ENCODE measurements around the gene KCNG4.
"Not testable (repeated sequence)": the region's sequence is repeated elsewhere in the genome, so short reads cannot be mapped to it uniquely, and the experiment has no call there.

Gene KCNG4

GRCh38 chr16:84234321-84235241 is 5.2 kb downstream of the KCNG4 start:
- no peak for DNase-seq

- no peak for DNase-seq
Observed at GRCh38 chr16:84233748-84234147, 6.1 kb downstream of the KCNG4 start.

DNA sequence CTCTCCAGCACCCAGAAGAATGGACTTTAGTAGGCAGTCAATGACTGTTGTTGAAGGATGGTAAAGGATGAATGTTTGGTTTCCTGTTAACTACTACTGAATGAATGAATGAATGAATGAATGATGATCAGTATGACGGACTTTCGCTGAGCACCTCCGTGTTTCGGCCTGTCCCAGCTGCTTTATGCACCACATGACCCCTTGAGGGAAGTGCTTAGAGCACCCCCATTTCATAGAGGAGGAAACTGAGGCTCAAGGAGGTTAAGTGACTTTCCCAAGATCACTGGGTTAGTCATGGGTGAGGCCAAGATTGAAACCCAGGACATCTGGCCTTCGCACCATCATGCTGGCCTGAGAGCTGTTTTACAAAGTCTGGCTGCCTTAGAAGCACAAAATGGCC is 6.8 kb downstream of the KCNG4 start:
- DNase-seq, result no peak

- DNase-seq, result no peak
Observed at GRCh38 chr16:84232060-84232459, 7.8 kb downstream of the KCNG4 start.

DNA sequence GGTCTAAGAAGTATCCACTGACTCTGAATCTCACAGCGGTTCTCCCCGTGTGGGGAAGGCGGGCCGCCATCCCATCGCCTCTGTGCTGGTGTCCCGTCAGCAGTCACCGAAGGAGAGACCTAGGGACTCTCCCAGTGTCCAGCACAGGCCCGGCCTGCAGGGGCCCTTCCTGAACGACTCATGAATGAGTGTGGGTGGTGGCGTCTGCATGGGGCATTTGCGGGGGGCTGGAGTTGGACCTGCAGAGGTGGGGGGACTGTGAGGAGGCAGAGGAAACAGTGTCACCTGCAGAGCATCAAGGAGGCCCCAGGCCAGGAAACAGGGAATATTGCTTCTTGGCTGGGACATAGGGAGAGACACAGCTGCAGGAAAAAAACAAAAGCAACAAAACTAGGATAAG is 10.3 kb downstream of the KCNG4 start:
- no peak for DNase-seq

GRCh38 chr16:84228256-84228838 is 11.5 kb downstream of the KCNG4 start:
- DNase-seq, result no peak

GRCh38 chr16:84227548-84227947 is 12.3 kb downstream of the KCNG4 start:
- DNase-seq, result no peak

DNA sequence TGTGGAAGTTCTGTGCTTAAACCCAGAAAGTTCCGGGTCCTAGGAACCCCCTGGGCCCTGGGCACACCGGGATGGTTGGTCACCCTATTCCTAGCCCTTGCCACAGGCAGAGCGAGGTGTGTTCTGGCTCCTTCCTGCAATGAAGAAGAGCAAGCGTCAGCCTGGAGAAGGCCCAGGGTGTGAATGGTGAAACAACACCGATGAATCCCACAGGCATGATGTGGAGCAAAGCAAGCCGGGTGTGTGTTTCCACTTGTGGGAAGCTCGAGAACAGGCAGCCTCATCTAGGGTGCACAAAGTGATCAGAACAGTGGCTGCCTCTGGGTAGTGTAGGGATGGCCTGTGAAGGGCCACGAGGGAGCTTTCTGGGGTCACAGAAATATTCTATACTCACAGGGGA is 13.8 kb downstream of the KCNG4 start:
- no peak for DNase-seq

GRCh38 chr16:84225571-84225970 is 14.2 kb downstream of the KCNG4 start:
- no peak for DNase-seq

DNA sequence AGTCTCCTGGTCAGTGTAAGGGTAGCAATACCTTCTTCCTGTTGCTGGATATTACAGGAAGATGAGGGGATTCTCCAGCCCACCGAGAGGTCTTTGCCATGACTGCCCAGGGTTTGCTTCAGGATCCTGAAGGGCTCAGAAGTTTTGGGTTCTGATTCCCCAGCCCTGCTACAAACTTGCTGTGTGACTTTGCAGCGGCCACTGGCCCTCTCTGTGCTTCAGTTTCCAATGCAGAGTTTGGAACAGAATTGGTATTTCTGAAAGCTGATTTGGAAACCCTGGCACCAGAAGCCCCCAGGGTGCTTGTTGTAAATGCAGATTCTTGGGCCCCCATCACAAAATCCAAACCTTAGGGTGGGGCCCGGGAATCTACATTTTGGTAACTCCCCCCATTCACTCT is 14.7 kb downstream of the KCNG4 start:
- no peak for DNase-seq

- no peak for DNase-seq
Observed at GRCh38 chr16:84224554-84224953, 15.3 kb downstream of the KCNG4 start.

- DNase-seq, result no peak
Observed at GRCh38 chr16:84223456-84223855, 16.4 kb downstream of the KCNG4 start.

GRCh38 chr16:84220851-84221250 is 19.0 kb downstream of the KCNG4 start:
- DNase-seq, result no peak

DNA sequence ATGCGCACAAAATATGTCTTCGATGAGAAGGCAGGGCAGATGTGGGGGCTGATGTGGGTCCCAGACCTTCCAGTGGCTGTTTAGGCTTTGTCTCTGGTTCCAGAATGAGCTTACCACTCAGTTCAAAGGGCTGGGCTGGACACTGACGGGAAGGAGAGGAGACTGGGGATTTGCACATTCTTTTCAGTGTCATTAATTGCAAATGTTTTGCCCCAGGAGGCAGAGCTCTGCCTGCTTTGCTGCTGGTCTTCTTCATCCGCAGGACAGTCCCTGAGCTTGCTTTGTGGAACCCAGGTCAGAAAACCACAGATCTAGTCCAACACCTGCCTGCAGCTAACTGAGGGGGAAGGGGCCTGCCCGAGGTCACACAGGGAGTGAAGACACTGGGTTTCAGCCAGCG is 20.9 kb downstream of the KCNG4 start:
- DNase-seq, result no peak

DNA sequence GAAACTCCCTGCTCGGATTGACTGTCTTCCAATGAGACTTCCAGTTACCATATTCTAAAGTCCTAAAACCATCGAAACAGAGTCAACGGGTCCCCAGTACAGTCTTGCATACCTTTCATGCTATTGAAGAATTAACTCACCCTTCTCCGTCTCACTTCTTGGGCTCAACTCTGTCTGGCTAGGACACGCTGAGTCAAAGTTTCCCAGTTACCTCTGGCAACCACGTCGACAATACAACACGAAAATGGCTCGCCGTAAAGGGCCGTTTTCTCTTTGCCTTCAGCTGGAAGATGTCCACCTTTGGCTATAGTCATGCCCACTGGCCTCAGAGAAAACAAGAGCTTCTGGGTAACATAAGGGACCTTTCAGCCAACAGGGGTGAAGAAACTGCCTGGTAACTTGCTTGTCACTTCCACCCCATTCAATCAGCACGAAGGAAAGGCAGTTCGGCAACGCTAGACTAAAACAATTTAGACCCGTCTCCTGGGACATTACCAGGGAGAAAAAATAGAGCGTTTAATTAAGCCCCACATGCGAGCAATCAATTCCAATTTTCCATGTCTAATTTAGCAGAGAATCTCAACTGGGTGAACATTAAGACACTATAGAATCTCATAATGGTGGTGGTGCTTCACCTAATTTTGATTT is 21.5 kb downstream of the KCNG4 start:
- DNase-seq, result no peak

DNA sequence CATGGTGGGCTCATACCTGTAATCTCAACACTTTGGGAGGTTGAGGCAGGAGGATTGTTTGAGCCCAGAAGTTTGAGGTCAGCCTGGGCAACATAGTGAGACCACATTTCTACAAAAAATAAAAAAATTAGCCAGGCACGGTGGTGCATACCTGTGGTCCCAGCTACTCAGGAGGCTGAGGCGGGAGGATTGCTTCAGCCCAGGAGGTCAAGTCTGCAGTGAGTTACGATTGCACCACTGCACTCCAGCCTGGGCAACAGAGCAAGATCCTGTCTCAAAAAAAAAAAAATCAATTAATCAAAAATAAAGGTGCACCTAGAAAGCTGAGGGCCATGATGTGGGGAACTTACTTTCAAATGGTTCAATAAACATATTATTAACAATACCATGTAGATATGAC is 23.7 kb downstream of the KCNG4 start:
- not testable (repeated sequence) for DNase-seq

- DNase-seq, result no peak
Observed at GRCh38 chr16:84215531-84215930, 24.3 kb downstream of the KCNG4 start.

GRCh38 chr16:84214451-84215066 is 25.3 kb downstream of the KCNG4 start:
- no peak for DNase-seq

GRCh38 chr16:84212631-84213030 is 27.2 kb downstream of the KCNG4 start:
- no peak for DNase-seq

GRCh38 chr16:84212154-84212553 is 27.7 kb downstream of the KCNG4 start:
- DNase-seq, result no peak

- DNase-seq, result no peak
Observed at GRCh38 chr16:84209989-84210388, 29.8 kb downstream of the KCNG4 start.

DNA sequence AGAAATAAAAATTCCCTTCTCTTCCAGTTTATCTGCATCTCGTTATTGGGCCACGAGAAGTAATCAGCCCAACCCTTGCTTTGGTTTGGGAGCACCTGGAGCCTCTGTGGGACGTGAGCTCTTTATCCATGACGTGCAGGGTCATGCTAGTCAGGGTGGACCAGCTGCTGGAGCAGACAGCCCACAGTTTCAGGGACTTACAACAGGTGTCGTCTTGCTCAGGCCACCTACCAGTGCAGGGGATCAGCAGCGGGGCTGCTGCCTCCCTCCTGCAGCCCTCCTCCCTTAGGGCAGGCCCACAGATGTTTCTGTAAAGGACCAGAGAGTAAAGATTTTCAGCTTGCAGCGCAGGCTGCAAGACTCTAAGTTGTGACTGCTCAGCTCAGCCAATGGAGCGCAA is 31.9 kb downstream of the KCNG4 start:
- DNase-seq, result no peak

- no peak for DNase-seq
Observed at GRCh38 chr16:84207251-84207650, 32.6 kb downstream of the KCNG4 start.

Measured in NCI-H1694 (cell line).